LNCaP clone FGC (cell line): ENCODE measurements around the gene TNFRSF8.
"Not testable (repeated sequence)": the region's sequence is repeated elsewhere in the genome, so short reads cannot be mapped to it uniquely, and the experiment has no call there.

Experiments used
- DNase-seq: peaks from one replicate; pipeline ENCODE4 v3.0.0-alpha.2; 2011; ENCODE audit warnings: low read depth
- H3K4me3 ChIP-seq: 2 replicates; pipeline ENCODE4 v1.5.1; 2011; ENCODE audit warnings: mild to moderate bottlenecking, low read depth, low read length, control low read depth
- TF ChIP-seq, protein P1 (sequence below): IDR thresholded peaks from 2 replicates; pipeline ENCODE4 v1.5.1; 2012; ENCODE audit warnings: mild to moderate bottlenecking; ENCODE audit not compliant: control insufficient read depth, insufficient read depth; ENCODE audit errors: extremely low read depth

TNFRSF8 gene

DNA sequence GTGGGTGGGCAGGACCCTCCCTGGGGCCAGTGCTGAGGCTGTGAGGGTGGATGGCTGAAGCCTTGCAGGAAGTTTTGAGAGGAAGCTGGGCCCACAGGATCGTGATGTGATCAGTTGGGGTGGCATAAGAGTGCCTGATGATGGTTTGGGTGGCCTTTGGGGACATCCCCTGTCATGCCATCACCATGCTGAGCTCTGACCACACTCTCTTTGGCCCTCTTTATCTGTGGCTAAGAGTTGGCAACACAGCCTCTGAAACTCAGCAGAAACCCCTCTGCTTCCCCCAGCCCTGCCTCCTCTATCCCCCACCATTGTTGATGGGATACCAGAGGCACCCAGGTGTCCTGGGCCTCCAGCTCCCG lies 24.0 kb upstream of the TNFRSF8 start:
- no peak for DNase-seq
- TF ChIP-seq, protein P1, sequence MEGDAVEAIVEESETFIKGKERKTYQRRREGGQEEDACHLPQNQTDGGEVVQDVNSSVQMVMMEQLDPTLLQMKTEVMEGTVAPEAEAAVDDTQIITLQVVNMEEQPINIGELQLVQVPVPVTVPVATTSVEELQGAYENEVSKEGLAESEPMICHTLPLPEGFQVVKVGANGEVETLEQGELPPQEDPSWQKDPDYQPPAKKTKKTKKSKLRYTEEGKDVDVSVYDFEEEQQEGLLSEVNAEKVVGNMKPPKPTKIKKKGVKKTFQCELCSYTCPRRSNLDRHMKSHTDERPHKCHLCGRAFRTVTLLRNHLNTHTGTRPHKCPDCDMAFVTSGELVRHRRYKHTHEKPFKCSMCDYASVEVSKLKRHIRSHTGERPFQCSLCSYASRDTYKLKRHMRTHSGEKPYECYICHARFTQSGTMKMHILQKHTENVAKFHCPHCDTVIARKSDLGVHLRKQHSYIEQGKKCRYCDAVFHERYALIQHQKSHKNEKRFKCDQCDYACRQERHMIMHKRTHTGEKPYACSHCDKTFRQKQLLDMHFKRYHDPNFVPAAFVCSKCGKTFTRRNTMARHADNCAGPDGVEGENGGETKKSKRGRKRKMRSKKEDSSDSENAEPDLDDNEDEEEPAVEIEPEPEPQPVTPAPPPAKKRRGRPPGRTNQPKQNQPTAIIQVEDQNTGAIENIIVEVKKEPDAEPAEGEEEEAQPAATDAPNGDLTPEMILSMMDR, result no peak
- H3K4me3 ChIP-seq, result no peak overlapping the region

DNA sequence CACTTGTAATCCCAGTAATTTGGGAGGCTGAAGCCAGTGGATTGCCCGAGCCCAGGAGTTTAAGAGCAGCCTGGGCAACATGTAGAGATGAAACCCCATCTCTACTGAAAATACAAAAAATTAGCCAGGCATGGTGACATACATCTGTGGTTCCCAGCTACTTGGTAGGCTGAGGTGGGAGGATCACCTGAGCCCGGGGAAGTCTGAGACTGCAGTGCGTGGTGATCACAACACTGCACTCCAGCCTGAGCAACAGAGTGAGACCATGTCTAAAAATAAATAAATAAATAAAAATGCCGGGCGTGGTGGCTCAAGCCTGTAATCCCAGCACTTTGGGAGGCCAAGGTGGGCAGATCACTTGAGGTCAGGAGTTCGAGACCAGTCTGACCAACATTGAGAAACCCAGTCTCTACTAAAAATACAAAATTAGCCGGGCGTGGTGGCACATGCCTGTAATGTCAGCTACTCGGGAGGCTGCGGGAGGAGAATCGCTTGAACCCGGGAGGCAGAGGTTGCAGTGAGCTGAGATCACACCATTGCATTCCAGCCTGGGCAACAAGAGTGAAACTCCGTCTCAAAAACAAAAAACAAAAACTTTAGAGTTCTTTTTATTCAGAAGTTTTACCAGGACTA lies 23.2 kb upstream of the TNFRSF8 start:
- not testable (repeated sequence) for H3K4me3 ChIP-seq, DNase-seq

DNA sequence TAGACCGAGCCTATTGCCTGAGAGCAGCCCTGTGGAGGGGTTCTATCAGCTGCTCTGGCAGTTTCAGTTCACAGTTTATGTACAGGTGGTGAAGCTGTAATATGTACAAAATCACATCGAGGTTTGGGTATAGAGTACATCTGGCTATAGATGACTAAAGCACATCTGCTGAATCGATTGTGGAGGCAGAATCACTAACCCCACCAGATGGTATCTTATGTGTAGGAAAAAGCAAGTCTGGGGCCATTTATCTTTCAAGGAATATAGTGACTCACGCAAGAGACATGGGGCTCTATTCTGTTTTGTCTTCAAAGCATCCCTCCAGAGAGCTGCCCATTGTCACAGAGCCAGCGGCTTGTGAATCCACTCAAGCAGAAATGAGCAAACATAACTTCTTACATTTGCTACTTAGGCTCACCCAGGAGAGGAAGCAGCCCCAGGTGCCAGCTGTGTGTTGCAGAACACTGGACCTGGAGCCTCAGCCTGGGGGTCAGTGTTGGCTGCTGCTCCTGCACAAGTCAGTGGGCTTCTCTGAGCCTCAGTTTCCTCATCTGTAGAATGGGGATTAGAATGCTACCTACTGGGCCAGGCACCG lies 22.5 kb upstream of the TNFRSF8 start:
- no peak overlapping the region for H3K4me3 ChIP-seq
- peak; percentile 58 for DNase-seq
- TF ChIP-seq, protein P1, result no peak

DNA sequence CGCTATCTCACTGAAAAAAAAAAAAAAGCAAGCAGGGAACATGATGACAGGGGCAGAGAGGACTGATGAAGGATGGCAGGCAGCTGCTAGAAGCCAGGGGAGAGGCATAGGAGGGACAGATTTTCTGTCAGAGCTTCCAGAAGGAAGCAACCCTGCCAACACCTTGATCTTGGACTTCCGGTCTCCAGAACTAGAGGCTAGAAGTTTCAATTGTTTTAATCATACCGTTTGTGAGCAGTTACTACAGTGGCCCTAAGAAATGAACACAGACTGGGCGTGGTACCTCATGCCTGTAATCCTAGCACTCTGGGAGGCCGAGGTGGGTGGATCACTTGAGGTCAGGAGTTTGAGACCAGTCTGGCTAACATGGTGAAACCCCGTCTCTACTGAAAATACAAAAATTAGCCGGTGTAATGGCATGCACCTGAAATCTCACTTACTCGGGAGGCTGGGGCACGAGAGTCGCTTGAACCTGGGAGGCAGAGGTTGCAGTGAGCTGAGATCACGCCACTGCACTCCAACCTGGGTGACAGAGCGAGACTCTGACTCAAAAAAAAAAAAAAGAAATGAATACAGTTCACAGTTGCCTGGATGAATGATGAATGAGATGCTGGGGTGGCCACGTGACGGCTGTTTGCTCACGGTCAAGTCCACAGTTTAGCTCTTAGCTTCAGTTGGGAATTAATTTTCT lies 18.8 kb upstream of the TNFRSF8 start:
- DNase-seq, H3K4me3 ChIP-seq: not testable (repeated sequence)

DNA sequence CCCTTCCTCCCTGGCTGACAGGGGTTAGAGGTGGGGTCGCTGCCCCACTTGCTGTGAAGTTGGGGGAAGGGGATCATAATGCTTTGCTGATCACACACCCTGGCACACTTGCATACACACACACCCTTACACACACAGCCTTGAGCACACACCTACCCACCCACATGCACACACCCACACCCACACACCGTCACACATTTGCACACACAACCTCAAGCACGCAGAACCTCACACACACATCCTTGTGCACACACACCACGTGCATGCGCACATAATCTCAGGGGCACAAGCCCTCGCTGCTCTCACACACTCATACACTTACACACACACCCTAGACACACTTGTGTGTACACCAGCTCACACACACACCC lies 16.4 kb upstream of the TNFRSF8 start:
- TF ChIP-seq, protein P1, result no peak
- H3K4me3 ChIP-seq, result no peak overlapping the region
- DNase-seq, result no peak

DNA sequence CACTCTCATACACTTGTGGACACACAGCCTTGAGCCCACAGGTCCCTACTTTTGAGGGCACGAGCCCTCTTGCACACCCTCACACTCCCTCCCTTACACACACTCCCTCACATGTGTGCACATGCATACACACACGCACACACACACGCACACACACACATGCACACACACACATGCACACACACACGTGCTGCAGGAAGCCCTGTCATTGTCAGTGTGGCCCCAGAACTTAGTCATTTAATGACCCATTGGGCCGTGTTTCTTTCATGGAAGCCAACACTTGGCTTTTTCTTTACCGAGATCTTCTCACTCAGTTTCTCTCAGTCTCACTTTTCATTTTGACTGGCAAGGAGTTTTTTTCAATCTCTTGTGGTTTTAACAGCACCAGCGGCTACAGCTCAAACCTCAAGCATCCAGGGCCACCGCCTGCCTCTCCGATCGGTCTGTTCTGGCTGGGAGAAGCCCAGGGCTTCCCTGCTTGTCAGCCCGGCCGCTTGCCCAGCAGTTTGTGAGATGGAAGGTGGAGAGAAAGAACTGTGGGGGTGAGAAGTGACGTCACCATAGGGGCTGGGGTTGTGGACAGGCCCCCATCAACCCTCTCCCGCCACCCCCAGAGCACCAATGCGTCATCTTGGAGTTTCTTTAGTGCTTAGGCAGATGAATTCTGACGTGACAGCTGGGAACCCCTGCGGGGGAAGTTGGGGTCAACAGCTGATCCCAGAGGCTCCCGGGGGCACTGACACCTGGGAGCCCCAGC lies 15.8 kb upstream of the TNFRSF8 start:
- TF ChIP-seq, protein P1, result no peak
- H3K4me3 ChIP-seq, result no peak overlapping the region
- DNase-seq, result no peak

DNA sequence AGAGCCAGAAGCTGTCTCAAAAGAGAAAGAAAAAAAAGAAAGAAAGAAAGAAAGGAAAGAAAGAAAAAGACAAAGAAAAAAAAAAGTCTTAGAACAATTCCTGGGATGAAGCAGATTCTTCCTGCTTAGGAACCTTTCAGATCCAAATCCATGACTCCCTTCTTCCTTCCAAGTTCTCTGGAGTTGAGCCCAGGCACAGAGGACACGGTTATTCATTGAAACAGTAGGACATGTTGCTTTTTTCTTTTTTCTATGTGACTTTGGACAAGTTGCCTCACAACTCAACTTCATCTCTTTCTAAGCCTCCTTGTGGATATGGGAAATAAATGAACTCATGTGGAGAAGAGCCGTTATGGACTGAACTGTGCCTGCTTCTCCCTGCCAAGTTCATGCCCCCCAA lies 14.7 kb upstream of the TNFRSF8 start:
- H3K4me3 ChIP-seq, result no peak overlapping the region
- DNase-seq, result no peak

More for the DNA sequence above, 14.7 kb upstream of the TNFRSF8 start:
- TF ChIP-seq, protein P1, result no peak
